Fibroblast of lung (primary cell): ENCODE data around the gene SLC2A1.

Experiments
- EZH2 ChIP-seq: IDR thresholded peaks from 2 replicates; pipeline ENCODE4 v1.5.1; 2012; ENCODE audit warnings: low read length, control low read depth, mild to moderate bottlenecking; ENCODE audit errors: missing control alignments
- TF ChIP-seq, protein P1 (sequence below), 2 donors: IDR thresholded peaks in 1 of 2; conservative IDR thresholded peaks in 1 of 2; 1 replicate in 1 of 2; 2 replicates in 1 of 2; pipeline ENCODE4 v1.5.1; 2011 to 2012; ENCODE audit warnings: low read length in 2 of 2, control low read depth in 1 of 2, inconsistent platforms in 1 of 2, low read depth in 1 of 2, mild to moderate bottlenecking in 1 of 2

DNA sequence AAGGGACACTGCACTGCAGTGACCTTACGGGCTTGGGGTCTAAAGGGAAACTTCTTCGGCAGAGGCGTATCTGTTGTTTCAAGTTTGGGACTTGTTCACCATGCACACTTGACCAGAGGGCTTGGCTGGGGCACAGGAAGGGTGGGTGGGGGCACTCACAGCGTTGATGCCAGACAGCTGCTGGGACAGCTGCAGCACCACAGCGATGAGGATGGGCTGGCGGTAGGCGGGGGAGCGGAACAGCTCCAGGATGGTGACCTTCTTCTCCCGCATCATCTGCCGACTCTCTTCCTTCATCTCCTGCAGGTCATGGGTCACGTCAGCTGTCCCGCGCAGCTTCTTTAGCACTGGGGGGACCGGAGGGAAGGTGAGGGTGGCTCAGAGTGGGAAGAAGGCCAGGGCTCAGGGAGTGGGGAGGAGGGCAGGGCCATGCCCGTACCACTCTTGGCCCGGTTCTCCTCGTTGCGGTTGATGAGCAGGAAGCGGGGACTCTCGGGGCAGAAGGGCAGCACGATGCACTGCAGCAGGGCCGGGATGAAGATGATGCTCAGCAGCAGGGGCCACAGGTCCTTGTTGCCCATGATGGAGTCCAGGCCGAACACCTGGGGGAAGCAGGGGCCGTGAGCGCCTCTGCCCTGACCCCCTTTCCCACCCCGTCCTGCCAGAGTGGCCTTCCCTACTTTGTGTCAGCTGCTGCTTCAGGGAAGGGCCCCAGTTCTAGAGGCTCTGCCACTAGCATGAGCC is 29.1 kb downstream of the SLC2A1 start:
- TF ChIP-seq, protein P1, sequence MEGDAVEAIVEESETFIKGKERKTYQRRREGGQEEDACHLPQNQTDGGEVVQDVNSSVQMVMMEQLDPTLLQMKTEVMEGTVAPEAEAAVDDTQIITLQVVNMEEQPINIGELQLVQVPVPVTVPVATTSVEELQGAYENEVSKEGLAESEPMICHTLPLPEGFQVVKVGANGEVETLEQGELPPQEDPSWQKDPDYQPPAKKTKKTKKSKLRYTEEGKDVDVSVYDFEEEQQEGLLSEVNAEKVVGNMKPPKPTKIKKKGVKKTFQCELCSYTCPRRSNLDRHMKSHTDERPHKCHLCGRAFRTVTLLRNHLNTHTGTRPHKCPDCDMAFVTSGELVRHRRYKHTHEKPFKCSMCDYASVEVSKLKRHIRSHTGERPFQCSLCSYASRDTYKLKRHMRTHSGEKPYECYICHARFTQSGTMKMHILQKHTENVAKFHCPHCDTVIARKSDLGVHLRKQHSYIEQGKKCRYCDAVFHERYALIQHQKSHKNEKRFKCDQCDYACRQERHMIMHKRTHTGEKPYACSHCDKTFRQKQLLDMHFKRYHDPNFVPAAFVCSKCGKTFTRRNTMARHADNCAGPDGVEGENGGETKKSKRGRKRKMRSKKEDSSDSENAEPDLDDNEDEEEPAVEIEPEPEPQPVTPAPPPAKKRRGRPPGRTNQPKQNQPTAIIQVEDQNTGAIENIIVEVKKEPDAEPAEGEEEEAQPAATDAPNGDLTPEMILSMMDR (conservative IDR thresholded peaks at IDR 0.05 in 1 of 2, IDR thresholded peaks at IDR 0.05 in 1 of 2; ENCODE audit: low read depth in 1 of 2, low read length in 2 of 2) = no peak
- TF ChIP-seq EZH2 = no peak
